Measurements from ENCODE around the gene ZC3H7A. TPM values are rescaled to one million over a fixed set of nuclear protein-coding genes. Genes with fewer than 3 reads are reported as not detected.

ZC3H7A gene
- total and polyA plus RNA-seq, 2 of the 13 experiments (the other 11 are each of a cell fraction or from before 2014, with no cell fraction given), result 29.2 to 36.8 TPM

- no peak for TF ChIP-seq SNAI1 (CRISPR knock-in tag; IDR thresholded peaks at IDR 0.05; ENCODE audit: borderline replicate concordance)
These were observed 58.1 kb downstream of the ZC3H7A start (continued) for GRCh38 chr16:11738742-11739544.

GRCh38 chr16:11737713-11738112 lies 59.3 kb downstream of the ZC3H7A start:
- Histone ChIP-seq H3K4me3 (replicated peaks in 1 of 3; ENCODE audit: insufficient read depth in 1 of 3, low read depth in 2 of 3, low read length in 3 of 3) (no peak overlapping the region), H3K27me3 (ENCODE audit: control insufficient read depth in 1 of 2, insufficient read depth in 2 of 2, low read length in 2 of 2) (no peaks in the 10 kb centered on the region; a peak in 1 of 5 replicates), H3K36me3 (replicated peaks in 1 of 2; ENCODE audit: control insufficient read depth in 1 of 2, insufficient read depth in 2 of 2, low read length in 2 of 2) (peaks cover 14 to 49% of the 10 kb centered on the region in 2 experiments), H2AFZ (ENCODE audit: low read length) (no peak overlapping the region), H3K79me2 (ENCODE audit: insufficient read depth, low read length) (peaks cover 80% of the 10 kb centered on the region), H3K4me2 (ENCODE audit: low read depth, low read length) (no peak overlapping the region), H3K27ac (ENCODE audit: extremely low read length, insufficient read depth, low read length) (no peak overlapping the region), H3K9me3 (ENCODE audit: low read length) (no peaks in the 10 kb centered on the region), H3K4me1 (ENCODE audit: insufficient read depth, low read length) (peaks cover 84% of the 10 kb centered on the region), H4K20me1 (ENCODE audit: insufficient read depth, low read length) (peaks cover 48% of the 10 kb centered on the region), H3K9ac (ENCODE audit: insufficient read depth, low read depth, low read length) (no peak overlapping the region)
- POLR2A ChIA-PET, result interaction anchor here (0.7 to 2.9 kb wide), 3 partner anchors 10 to 178 kb away, joined by 3 to 12 read pairs (median 3); partner anchors contain the start of genes GSPT1 and ZC3H7A
- intact Hi-C loops (cut with micrococcal nuclease; ENCODE audit: unreplicated experiment), result no loop called here
- CTCF ChIA-PET (ENCODE audit: low intra/inter-chr PET ratio, low total read pairs), result no interaction called here
- TF ChIP-seq SKI (IDR thresholded peaks at IDR 0.05; ENCODE audit: partially characterized antibody), result no peak
- no peak for TF ChIP-seq STAT6 (CRISPR knock-in tag; IDR thresholded peaks at IDR 0.05; ENCODE audit: borderline replicate concordance)
- no peak for TF ChIP-seq PAX8 (CRISPR knock-in tag; IDR thresholded peaks at IDR 0.05; ENCODE audit: borderline replicate concordance)
- TF ChIP-seq ZNF574 (CRISPR knock-in tag; IDR thresholded peaks at IDR 0.05), result no peak
- no peak for TF ChIP-seq GTF2F1 (IDR thresholded peaks at IDR 0.05; ENCODE audit: low read length)
- TF ChIP-seq TOPORS (CRISPR knock-in tag; IDR thresholded peaks at IDR 0.05), result no peak
- TF ChIP-seq ELF4 (CRISPR knock-in tag; IDR thresholded peaks at IDR 0.05; ENCODE audit: borderline replicate concordance), result 0 out of 2 replicates have a peak, but pooled peaks have one; percentile 12
- TF ChIP-seq SMC3 (IDR thresholded peaks at IDR 0.05; ENCODE audit: low read length), result no peak
- in situ Hi-C loops (cut with HindIII; ENCODE audit: extremely low pct_ligation_motif_present, low pct_unique_long_range_greater_than_20kb), result no loop called here
- FAIRE-seq (no peak), ATAC-seq (no peak), DNase-seq (ENCODE audit: low spot score) (no peak)
- WGBS (ENCODE audit: low lambda C conversion rate), result 94% methylated on average over 8 of the region's 8 CpGs
- BruUV-seq (replicated peaks), result no TSS peak

Data from HepG2 (cell line).